A549 treated with dexamethasone at 1 μM for 4 hours (cell line): ENCODE results near the gene VCY. TPM values are rescaled to one million over a fixed set of nuclear protein-coding genes. Genes with fewer than 3 reads are reported as not detected.

Experiments used
- total RNA-seq: library from RNA; stranded (reverse); fragments of 200-300 nt; extraction: Qiagen RNA extraction; gene quantifications from 5 replicates; pipeline ENCODE4 v1.2.3, GENCODE V29; 2022

VCY gene
- total RNA-seq, result not detected in 5 replicates

GRCh38 chrY:13986373-13986772 is at the start of gene VCY:
VCY (minus strand) TSS chrY:13986473; CDS start chrY:13986440, 33 bp downstream.

Other genes starting within 250 kb of the VCY start
- not detected in 5 replicates for gene VCY1B, start 69.8 kb upstream of the VCY start, total RNA-seq